Measurements from ENCODE around the gene ABCA2.

The ABCA2 gene

DNA sequence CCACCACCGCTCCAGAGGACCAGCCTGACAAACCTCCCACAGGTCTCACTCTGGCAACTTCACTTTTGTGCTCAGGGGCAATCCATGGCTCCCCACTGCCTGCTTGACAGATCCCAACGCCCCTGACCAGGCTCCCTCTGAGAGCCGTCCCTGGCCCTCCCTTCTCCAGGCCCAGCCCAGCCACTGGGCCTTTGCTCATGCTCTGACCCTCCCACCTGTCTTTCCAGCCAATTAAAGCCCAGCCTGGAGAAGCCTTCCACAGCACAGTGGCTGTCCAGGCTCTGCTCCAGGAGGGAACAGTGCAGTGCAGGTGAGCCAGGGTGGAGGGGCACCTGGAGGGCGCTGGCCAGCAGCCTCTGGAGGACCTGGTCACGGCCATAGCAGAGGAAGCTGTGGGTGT is 22.5 kb upstream of the ABCA2 start:
- no peak overlapping the region for H3K27ac ChIP-seq
- H3K4me3 ChIP-seq, result no peak overlapping the region

DNA sequence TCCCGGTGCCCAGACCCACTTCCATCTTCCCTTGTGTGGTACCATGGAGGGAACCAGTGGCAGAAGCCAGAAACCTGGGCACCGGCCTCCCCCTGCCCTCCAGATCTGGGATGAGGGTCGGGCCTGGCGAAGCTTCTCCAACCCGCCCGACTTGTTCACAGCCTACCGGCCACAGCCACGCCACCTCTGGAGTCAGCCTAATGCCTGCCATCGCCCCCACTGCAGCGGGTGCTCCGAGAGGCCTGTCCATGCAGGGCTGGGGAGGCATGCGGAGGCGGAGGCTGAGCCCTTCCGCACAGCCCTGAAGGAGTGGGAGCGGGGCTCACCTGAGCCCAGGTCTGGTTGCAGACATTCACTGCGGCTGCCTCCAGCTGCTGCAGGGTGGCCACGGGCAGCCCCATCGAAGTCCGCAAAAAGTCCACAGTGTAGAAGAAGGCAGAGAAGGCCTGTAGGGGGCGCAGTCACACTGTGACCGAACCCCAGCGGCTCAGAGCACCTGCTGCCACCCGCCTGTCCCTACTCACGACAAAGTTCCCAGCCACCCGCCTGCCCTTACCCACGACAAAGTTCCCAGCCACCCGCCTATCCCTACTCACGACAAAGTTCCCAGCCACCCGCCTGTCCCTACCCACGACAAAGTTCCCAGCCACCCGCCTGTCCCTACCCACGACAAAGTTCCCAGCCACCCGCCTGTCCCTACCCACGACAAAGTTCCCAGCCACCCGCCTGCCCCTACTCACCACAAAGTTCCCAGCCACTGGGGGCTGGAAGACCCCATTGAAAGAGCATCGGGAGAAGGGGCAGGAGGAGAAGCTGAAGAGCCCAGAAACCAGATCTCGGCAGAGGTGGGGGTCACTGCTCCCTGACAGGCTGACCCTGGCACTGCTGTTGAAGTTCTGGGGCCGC is 21.8 kb upstream of the ABCA2 start:
- no peak overlapping the region for H3K27ac ChIP-seq
- no peak overlapping the region for H3K4me3 ChIP-seq

DNA sequence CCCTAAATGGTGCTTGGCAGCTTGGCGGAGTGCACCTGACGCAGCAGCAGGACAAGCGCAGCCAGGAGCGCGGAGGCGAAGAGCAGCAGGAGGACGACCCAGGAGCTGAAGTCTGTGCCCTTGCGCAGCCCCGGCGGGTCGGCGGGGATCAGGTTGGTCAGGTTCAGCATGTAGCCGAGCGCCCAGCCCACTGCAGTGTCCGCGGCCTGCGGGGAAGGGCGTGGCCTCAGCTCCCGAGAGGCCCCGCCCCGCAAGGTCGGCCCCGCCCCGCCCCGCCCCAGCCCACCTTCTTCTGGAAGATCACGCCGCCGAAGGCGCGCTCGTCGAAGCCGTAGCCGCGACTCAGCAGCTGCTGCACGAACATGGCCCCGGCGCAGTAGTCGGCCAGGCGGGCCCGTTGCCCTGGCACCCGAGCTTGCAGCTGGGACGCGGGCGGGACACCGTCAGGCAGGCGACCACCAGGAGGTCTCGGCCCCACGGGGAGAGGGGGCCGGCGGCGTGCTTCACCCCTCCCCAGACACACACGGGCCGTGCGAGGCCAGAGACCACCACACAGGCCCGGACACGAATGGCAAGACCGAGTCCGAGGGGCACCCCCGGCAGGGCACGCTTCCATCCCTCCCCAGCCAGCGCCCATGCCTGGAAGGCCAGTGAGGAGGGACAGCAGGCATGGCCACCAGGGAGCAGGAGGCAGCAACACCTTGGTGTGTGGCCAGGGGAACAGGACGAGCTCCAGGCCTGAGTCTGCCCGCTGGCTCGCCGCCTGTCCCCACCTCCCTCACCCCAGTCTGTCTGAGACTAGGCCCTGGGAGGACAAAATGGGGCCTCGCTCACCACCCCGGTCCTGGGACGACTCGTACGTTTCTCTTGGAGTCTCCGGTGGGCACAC is 20.9 kb upstream of the ABCA2 start:
- Histone ChIP-seq H3K27ac (no peak overlapping the region), H3K4me3 (no peak overlapping the region)

DNA sequence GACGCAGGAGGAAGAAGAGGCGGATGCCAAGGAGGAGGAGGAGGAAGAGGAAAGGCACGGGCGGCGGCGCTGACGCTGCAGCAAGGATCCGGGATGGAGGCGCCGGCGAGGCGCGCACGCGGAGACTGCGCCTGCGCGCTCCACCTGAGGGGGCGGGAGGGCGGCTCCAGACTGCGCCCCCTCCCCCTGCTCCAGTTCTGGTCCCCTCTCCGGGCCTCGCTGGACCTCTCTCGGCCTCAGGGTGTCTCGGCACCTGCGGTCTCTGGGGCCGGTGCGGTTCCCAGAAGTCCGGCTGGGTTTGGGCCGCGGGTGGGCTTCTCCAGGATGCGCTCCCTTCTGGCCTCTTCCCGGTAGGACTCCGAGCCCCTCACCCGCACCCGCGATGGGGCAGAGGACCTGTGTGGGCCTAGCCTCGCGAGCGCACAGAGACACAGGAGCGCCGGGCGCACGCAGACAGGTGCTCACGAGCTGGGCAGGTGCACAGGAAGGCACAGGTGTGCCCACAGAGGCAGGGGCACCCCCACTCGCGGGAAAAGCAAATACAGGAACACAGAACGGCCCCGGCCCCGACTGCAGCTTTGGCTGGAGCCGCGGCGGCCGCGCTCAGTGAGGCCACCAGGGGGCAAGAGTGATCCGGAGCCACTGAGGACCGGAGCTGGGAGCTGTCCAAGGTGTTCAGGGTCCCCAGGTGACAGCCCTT is 18.2 kb upstream of the ABCA2 start, which contains the start of gene NPDC1:
Gene NPDC1 (minus strand): TSS at position 90 of the 700 bp plus-strand sequence. CDS start 188 bp downstream, outside the sequence.
- peak within 1 kb of the TSS in 18 of 21 experiments; percentile 6 to 76 (median 56) for H3K27ac ChIP-seq

DNA sequence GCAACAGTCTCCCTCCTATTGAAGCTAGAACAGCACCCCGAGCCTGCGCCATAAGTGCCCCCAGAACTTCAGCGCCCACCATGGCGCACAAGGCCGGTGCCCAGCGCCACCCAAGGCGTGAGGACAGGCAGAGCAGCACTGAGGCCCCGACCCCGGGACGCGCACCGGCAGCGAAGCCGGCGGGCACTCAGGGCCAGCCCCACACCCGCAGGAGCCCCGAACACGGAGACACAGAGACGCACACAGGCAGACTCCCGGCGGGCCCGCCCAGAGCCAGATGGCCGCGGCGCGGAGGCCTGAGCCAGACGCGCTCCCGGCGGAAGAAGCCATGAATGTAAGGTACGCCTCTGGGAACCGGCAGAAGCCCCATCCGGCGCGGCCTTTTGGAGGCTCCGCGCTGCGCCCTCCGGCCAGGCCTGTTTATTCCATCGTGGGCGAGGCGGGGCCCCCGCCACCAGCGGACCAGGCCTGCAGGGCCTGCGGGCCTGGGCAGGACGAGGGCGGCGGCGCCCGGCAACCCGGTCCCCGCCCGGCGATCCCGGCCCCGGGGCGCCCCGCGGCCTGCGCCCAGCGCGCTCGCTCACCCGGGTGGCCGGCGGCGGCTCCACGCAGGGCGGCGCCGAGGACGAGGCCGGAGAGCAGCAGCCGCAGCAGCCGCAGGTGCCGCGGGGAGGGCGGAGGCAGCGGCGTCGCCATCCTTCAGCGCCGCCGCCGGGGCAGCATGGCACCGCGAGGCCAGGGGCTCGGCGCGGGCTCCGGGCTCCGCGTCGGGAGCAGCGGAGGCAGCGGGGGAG is 17.5 kb upstream of the ABCA2 start:
- peak overlapping the region in 18 of 21 experiments; percentile 6 to 76 (median 56) for H3K27ac ChIP-seq
- H3K4me3 ChIP-seq, result peak overlapping the region; percentile 17 to 49 (median 38)

More for the DNA sequence above, 18.2 kb upstream of the ABCA2 start, which contains the start of gene NPDC1:
- peak within 1 kb of the TSS; percentile 17 to 49 (median 38) for H3K4me3 ChIP-seq

DNA sequence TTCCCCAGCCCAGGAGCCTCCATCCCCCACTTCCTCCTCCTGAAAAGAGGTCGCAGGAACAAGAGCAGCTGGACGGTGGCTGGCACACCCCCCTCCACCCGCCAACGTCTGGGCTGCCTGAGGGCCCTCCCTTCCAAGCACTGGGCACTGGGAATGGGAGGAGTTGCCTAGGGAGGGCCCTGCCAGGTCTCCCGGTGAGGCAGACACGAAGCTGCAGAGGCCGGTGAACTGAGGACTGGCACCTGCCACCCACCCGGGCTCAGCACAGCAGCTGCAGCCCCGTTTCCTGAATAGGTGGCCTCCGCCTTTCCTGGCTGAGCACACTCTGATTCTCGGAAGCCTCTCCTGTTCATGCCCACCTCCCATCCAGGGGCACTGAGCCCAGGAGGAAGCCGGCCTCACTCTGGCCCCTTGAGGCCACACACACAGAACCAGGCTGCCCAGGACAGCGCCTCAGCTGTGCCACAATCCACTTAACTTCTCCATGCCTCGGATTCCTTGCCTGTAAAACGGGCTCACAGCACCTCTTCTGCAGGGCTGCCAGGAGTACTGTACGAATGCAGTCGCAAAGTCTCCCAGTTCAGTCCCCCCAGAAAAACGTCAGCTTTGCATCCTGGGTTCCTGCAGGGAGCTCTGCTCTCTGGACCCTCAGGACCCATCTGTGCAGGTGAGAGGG is 16.6 kb upstream of the ABCA2 start:
- peak overlapping the region in 12 of 21 experiments; percentile 38 to 76 (median 58) for H3K27ac ChIP-seq
- H3K4me3 ChIP-seq, result peak overlapping the region; percentile 17 to 49 (median 38)

DNA sequence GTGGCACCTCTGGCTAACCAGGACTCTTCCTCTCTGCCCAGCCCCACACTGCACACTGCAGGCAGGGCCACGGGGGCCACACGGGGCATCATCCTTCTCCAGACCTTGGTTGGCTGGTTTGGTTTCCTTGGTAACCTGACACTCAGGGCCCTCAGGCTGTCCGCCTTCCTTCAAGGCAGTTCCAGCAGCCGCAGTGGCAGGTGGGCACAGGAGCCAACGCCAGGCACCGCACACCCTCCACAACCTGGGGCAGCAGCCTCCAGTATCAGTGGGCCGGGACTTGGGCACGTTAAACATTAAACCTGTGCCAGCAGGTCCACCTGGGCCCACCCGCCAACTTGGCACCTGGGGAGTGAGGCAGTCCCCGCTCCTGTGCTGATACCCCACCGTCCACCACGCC is 16.0 kb upstream of the ABCA2 start:
- peak overlapping the region in 1 of 7 experiments; percentile 5 for H3K4me3 ChIP-seq
- H3K27ac ChIP-seq, result peak overlapping the region in 11 of 21 experiments; percentile 15 to 71 (median 47)

DNA sequence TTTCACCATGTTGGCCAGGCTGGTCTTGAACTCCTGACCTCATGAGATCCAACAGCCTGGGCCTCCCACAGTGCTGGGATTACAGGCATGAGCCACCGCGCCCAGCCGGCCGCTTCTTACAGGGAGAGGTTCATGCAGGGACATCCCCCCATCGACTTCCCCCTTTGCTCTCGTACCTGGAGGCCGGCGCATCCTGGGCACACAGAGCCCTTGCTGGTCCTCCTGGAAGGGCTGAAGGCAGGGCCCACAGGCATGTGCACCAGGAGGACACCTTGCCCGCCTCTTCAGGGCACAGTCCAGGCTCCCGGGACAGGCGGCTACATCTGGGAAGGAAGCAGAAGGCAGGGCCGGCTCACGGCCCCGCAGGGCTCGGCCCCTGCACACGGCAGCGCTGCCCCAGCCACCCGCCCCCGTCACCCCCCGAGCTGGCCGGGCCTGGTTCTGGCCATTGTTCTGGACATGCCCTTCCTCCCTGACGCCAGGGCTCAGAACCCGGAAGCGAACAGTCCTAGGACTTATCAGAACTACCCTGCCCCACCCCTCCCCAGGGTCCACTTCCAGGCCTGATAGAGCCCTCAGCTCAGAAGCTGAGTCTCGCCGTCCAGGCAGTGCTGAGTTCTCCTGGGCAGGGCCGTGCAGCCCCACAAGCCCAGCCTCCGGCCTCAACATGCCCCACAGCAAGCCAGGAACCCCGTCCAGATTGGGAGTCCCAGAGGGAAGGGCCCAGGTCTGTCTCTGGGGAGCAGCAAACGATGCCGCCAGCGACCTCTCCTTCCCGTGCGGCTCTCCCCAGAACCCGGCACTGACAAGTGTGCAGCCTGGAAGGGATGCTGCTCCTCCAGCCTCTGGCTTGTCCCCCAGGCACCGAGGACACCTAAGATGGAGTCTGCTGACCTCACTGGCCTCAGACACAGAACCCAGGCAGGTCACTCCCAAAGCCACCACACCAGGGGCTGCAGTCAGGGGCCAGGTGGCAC is 15.0 kb upstream of the ABCA2 start:
- Histone ChIP-seq H3K4me3 (peak overlapping the region in 1 of 7 experiments; percentile 5), H3K27ac (peak overlapping the region in 11 of 21 experiments; percentile 5 to 71 (median 47))

DNA sequence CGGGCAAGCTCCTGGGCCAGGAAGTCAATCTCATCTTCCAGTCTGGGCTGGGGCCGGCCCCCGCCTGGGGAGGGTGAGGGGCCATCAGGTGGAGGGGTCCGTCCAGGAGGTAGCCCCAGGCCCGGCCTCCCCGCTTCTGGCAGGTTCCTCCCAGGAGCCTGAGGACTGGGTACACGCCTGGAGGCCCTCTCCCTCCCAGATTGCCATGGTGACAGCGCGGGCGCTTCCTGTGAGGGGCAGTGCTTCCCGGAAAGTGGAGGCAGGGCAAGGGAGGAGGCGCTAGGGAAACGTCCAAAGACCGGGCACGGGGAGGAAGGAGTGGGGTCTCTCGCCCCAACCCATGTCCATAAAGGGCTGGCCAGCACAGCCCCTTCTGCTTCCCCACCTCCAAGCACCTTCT is 13.1 kb upstream of the ABCA2 start:
- H3K4me3 ChIP-seq, result no peak overlapping the region
- peak overlapping the region in 1 of 21 experiments; percentile 45 for H3K27ac ChIP-seq

DNA sequence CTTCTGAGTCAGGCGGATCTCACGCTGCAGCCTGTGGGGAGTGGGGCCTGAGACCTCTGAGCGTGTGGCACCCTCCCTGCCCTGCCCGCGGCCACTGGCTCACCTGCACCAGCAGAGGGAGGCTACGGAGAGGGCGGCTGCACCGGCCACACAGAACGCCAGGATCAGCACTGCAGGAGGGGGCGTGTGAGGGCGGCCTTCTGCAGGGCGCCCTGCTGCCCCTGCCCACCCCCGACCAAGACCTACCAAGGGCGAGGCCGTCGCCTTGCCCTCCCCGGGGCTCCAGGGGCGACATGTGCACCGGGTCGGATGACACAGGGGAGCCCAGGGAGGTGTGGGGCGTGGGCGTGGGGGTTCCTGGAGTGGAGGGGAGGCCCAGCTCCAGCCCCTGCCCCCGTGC is 12.5 kb upstream of the ABCA2 start:
- peak overlapping the region in 2 of 21 experiments; percentile 34 to 45 for H3K27ac ChIP-seq
- no peak overlapping the region for H3K4me3 ChIP-seq

DNA sequence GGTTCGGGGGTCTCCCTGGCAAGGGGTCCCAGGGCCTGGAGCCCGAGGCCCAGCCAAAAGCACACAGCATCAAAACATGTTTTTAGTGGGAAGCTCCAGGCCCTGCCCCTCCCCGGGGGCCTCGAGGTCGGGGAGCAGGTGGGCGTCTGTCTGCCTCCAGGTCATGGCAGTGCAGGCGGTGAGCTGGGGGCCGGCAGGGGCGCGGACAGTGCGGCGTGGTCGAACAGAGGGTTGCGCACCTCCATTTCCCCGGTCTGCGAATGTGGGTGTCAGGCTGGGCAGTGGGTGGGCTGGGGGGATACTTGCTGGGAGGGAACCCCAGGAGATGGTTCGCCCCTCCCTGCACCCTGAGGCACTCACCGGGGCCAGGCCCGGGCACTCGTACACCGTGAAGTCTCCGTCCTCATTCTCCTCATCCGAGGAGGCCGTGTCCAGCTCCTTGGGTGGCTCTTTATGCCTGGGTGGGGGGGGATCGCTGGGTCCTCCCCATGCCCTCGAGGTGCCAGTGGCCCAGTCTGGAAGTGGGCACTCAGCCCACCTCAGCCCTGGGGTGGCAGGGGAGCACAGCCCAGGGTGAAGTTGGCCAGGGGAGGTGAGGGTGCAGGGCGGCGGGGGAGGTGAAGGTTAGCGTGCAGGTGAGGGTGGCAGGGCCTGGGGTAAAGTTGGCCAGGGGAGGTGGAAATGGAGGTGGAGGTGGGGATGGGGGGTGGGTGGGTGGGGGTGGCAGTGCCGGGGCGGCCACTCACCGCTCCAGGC is 11.8 kb upstream of the ABCA2 start:
- H3K27ac ChIP-seq, result no peak overlapping the region
- H3K4me3 ChIP-seq, result no peak overlapping the region

DNA sequence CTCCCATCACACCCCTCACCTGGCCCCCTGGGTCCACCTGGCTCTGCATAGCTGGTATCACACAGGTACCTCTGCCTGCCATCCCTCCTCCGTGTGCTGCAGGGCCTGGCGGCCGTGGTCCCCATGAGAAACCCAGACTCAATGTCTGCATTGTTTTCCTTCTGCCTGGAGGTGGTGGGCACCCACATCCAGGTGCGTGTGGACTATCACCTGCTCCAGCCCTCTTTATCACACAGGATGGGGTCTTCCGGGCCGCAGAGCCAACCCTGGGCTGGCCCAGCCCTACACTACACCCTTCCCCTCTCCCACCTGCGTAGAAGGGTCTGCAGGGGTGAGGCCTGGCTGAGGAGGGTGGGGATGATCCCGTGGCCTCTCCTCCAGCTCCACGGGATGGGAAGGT is 10.9 kb upstream of the ABCA2 start:
- H3K27ac ChIP-seq, result no peak overlapping the region
- H3K4me3 ChIP-seq, result no peak overlapping the region

DNA sequence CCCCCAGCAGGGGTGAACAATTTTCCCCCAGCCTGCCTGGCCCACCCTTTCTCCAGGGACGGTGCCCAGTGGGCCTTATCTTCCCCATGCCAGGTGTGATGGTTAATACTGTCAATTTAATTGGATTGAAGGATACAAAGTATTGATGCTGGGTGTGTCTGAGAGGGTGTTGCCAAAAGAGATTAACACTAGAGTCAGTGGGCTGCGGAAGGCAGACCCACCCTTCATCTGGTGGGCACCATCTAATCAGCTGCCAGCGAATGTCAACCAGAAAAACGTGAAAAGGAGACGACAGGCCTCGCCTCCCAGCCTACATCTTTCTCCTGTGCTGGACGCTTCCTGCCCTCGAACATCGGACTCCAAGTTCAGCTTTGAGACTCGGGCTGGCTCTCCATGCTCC is 9.4 kb upstream of the ABCA2 start:
- Histone ChIP-seq H3K4me3 (no peak overlapping the region), H3K27ac (no peak overlapping the region)

DNA sequence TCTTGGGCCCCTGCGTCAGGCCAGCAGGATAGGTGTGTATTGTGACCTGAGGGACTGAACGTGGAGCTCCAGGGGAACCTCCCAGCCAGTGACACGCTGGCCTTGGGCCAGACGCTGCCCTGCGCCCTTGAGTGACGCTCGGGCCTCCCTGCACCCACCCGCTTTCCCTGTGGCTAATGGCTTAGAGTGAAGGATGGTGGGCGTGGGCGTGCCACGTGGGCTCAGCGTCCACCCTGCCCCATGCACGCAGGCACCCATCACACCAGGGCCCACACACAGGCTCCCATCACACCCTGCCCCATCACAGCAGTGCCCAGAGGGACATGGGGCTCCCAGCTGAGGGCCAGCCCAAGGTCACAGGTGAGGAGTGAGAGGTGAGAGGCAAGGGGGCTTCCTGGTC is 9.0 kb upstream of the ABCA2 start:
- Histone ChIP-seq H3K4me3 (no peak overlapping the region), H3K27ac (no peak overlapping the region)

DNA sequence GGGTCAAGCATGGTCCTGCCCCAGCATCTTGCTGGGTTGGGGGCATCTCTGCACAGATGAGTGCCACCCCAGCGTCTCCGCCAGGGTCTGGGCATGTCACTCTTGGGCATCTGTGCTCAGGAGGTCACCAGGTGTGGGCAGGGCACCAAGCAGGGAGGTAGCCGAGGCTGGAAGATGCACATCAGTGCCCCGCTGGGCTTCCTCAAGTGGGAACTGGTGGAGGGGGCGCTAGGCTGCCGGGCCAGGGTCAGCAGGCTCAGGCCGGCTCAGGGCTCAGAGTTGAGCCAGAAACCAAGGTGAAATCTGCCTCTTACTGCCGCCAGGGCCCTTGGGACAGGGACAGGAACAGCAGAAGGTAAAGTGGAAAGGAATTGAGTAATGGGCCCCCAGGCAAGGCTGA is 7.9 kb upstream of the ABCA2 start:
- H3K4me3 ChIP-seq, result no peak overlapping the region
- no peak overlapping the region for H3K27ac ChIP-seq

DNA sequence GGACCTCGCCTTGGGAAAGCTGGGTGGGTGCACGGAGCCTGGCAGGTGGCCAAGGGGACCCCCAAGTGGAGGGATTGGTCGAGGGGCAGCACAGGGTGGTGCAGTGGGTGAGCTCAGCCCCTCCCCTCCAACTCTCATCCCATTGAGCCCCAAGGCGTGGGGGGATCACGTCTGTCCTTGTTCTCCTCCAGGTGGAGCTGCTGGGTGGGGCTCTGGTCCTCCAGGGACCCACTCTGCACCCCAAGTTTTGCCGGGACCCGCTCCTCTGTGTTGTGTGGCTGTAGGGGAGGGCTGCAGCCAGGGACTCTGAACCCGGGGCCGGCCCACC is 7.4 kb upstream of the ABCA2 start:
- Histone ChIP-seq H3K4me3 (no peak overlapping the region), H3K27ac (peak overlapping the region in 3 of 21 experiments; percentile 83 to 92 (median 91))
